IMR-90 (cell line): ENCODE measurements around the gene ZNRD2. TPM values are rescaled to one million over a fixed set of nuclear protein-coding genes. Genes with fewer than 3 reads are reported as not detected.

Source experiments
- ATAC-seq: fragments of 200-7000 bp; cut with Tn5 transposase; 2 replicates; pipeline ENCODE4 v1.9.1; 2020; ENCODE audit warnings: low read depth, mild to moderate bottlenecking, moderate library complexity
- BruUV-seq: library from RNA; stranded (reverse); fragments of 400-500 nt; replicated peaks from 2 replicates; lab custom pipeline; 2021; lab: Mats Ljungman, UMichigan
- CTCF ChIA-PET: fragments of 300-600 bp; formaldehyde crosslinking; extraction: SDS; loops from one replicate; lab custom pipeline; 2021; ENCODE audit warnings: antibody characterized with exemption; lab: Yijun Ruan, JAX
- POLR2A ChIA-PET: fragments of 300-600 bp; sonication (Branson Sonifier 250); formaldehyde crosslinking; loops from one replicate; lab custom pipeline; 2022; ENCODE audit warnings: antibody characterized with exemption; ENCODE audit not compliant: unreplicated experiment; lab: Charles Lee
- DNase-seq: peaks from one replicate; pipeline ENCODE4 v3.0.0; 2013
- H2AFZ ChIP-seq: replicated peaks from 2 replicates; pipeline ENCODE3; 2013; ENCODE audit warnings: low read length, mild to moderate bottlenecking; ENCODE audit not compliant: poor library complexity
- H2AK5ac ChIP-seq: 2 replicates; pipeline ENCODE4 v1.6.1; 2013; ENCODE audit warnings: low read depth, low read length, inconsistent platforms
- H2AK9ac ChIP-seq: replicated peaks from 2 replicates; pipeline ENCODE3; 2013; ENCODE audit warnings: mild to moderate bottlenecking, low read depth, low read length, moderate library complexity; ENCODE audit not compliant: poor library complexity
- H2BK120ac ChIP-seq: 2 replicates; pipeline ENCODE4 v1.6.1; 2013; ENCODE audit warnings: low read depth, low read length, inconsistent platforms
- H2BK15ac ChIP-seq: 3 replicates; pipeline ENCODE4 v1.6.1; 2013; ENCODE audit warnings: low read depth, low read length, inconsistent platforms
- H2BK20ac ChIP-seq: 2 replicates; pipeline ENCODE4 v1.6.1; 2013; ENCODE audit warnings: low read depth, mild to moderate bottlenecking, inconsistent platforms, low read length, moderate library complexity
- H2BK5ac ChIP-seq: 2 replicates; pipeline ENCODE4 v1.6.1; 2013; ENCODE audit warnings: mild to moderate bottlenecking, low read depth, low read length, inconsistent platforms; ENCODE audit not compliant: poor library complexity, severe bottlenecking
- H3K14ac ChIP-seq: replicated peaks from 2 replicates; pipeline ENCODE4 v1.6.1; 2013; ENCODE audit warnings: low read depth, low read length, inconsistent platforms
- H3K18ac ChIP-seq: 2 replicates; pipeline ENCODE4 v1.6.1; 2013; ENCODE audit warnings: low read depth, low read length, control low read depth
- H3K23ac ChIP-seq: 2 replicates; pipeline ENCODE4 v1.6.1; 2013; ENCODE audit warnings: low read depth, low read length, inconsistent platforms
- H3K27ac ChIP-seq: 2 replicates; pipeline ENCODE4 v1.5.1; 2013; ENCODE audit warnings: mild to moderate bottlenecking, control low read depth, low read length; ENCODE audit not compliant: insufficient read depth
- H3K27me3 ChIP-seq: 2 replicates; pipeline ENCODE4 v1.6.1; 2013; ENCODE audit warnings: low read length; ENCODE audit not compliant: control insufficient read depth, insufficient read depth
- H3K36me3 ChIP-seq: 2 replicates; pipeline ENCODE4 v1.6.1; 2013; ENCODE audit warnings: low read length, mixed read lengths; ENCODE audit not compliant: control insufficient read depth, insufficient read depth
- H3K4ac ChIP-seq: 2 replicates; pipeline ENCODE4 v1.6.1; 2013; ENCODE audit warnings: low read depth, low read length, inconsistent platforms
- H3K4me1 ChIP-seq: 2 replicates; pipeline ENCODE4 v1.6.1; 2013; ENCODE audit warnings: low read length, mixed read lengths; ENCODE audit not compliant: control insufficient read depth, insufficient read depth
- H3K4me2 ChIP-seq: 2 replicates; pipeline ENCODE4 v1.6.1; 2013; ENCODE audit warnings: low read depth, mild to moderate bottlenecking, control low read depth, low read length, moderate library complexity
- H3K4me3 ChIP-seq: 2 replicates; pipeline ENCODE4 v1.5.1; 2013; ENCODE audit warnings: low read depth, mild to moderate bottlenecking, control low read depth, low read length, moderate library complexity; ENCODE audit not compliant: insufficient read depth
- H3K56ac ChIP-seq: 2 replicates; pipeline ENCODE4 v1.6.1; 2013; ENCODE audit warnings: low read length, inconsistent platforms; ENCODE audit not compliant: insufficient read depth; ENCODE audit errors: extremely low read depth
- H3K79me1 ChIP-seq, 2 experiments: 2 replicates each; pipeline ENCODE4 v1.6.1; 2013; ENCODE audit warnings: low read length in 2 of 2, inconsistent platforms in 1 of 2, low read depth in 1 of 2
- H3K9ac ChIP-seq: 2 replicates; pipeline ENCODE4 v1.6.1; 2013; ENCODE audit warnings: low read depth, low read length, control low read depth
- H3K9me1 ChIP-seq: 2 replicates; pipeline ENCODE4 v1.6.1; 2013; ENCODE audit warnings: low read length, inconsistent platforms; ENCODE audit not compliant: insufficient read depth
- H3K9me3 ChIP-seq: 2 replicates; pipeline ENCODE4 v1.6.1; 2013; ENCODE audit warnings: low read length; ENCODE audit not compliant: control insufficient read depth, insufficient read depth
- H4K20me1 ChIP-seq: 2 replicates; pipeline ENCODE4 v1.6.1; 2013; ENCODE audit warnings: low read length, inconsistent platforms; ENCODE audit not compliant: insufficient read depth
- H4K5ac ChIP-seq: 2 replicates; pipeline ENCODE4 v1.6.1; 2013; ENCODE audit warnings: mild to moderate bottlenecking, low read depth, low read length, control low read depth
- H4K8ac ChIP-seq, 2 experiments: 2 replicates each; pipeline ENCODE4 v1.6.1; 2013; ENCODE audit warnings: low read depth in 2 of 2, low read length in 2 of 2, control low read depth in 1 of 2, inconsistent platforms in 1 of 2
- H4K91ac ChIP-seq: 2 replicates; pipeline ENCODE4 v1.6.1; 2013; ENCODE audit warnings: low read depth, low read length, inconsistent platforms; ENCODE audit not compliant: insufficient read depth
- CEBPB ChIP-seq: IDR thresholded peaks from 2 replicates; pipeline ENCODE4 v1.6.1; 2012; ENCODE audit warnings: low read depth, low read length, improper control_type of control experiment
- CHD1 ChIP-seq: IDR thresholded peaks from 2 replicates; pipeline ENCODE4 v1.6.1; 2012; ENCODE audit warnings: low read depth, low read length, improper control_type of control experiment
- FOS ChIP-seq: fragments of 150-350 bp; IDR thresholded peaks from 2 replicates; pipeline ENCODE4 v1.6.1; 2016; ENCODE audit warnings: low read depth, low read length
- MXI1 ChIP-seq: IDR thresholded peaks from 2 replicates; pipeline ENCODE4 v1.6.1; 2012; ENCODE audit warnings: low read depth, mild to moderate bottlenecking, low read length, moderate library complexity, borderline replicate concordance
- RAD21 ChIP-seq: IDR thresholded peaks from 2 replicates; pipeline ENCODE4 v1.6.1; 2012; ENCODE audit warnings: low read length, improper control_type of control experiment
- USF2 ChIP-seq: fragments of 150-350 bp; IDR thresholded peaks from 2 replicates; pipeline ENCODE4 v1.6.1; 2017; ENCODE audit warnings: mild to moderate bottlenecking, antibody characterized with exemption, low read length, low read depth
- WGBS, 2 experiments: methylation state at CpG; one replicate each; pipeline versions ENCODE4 v1.1.5 to v1.1.7; 2013; ENCODE audit warnings: missing lambda C conversion rate in 2 of 2; ENCODE audit not compliant: insufficient read length in 1 of 2; ENCODE audit errors: extremely low coverage in 2 of 2; 5-methylcytosine and 5-hydroxymethylcytosine counted together
- dilution Hi-C: fragments of 300-500 bp; cut with HindIII; formaldehyde crosslinking; loops from one replicate; pipeline ENCODE4 v1.14.3; 2018; ENCODE audit warnings: low sequenced_read_pairs; ENCODE audit not compliant: unreplicated experiment
- in situ Hi-C: fragments of 300-500 bp; cut with MboI; formaldehyde crosslinking; loops from 3 replicates; pipeline ENCODE4 v1.14.3; 2019; ENCODE audit warnings: low sequenced_read_pairs, inconsistent platforms, mixed read lengths
- intact Hi-C: fragments of 100-400 bp; cut with micrococcal nuclease; formaldehyde crosslinking; loops from 2 replicates; pipeline ENCODE4 v1.10.0; 2022
- polyA plus RNA-seq, 3 experiments: library from polyadenylated mRNA; depleted of rRNA; stranded (reverse); fragments of >200 nt; gene quantifications; 2 replicates each; pipeline ENCODE4 v1.2.3, GENCODE V29; 2012; ENCODE audit warnings: low replicate concordance in 1 of 3
- total RNA-seq: library from RNA; depleted of rRNA; stranded (reverse); fragments of >200 nt; gene quantifications from 2 replicates; pipeline ENCODE4 v1.2.3, GENCODE V29; 2012

Gene ZNRD2
- total and polyA plus RNA-seq, 2 of the 4 experiments (the other 2 are of a cell fraction): 75.6 to 90.3 TPM

DNA sequence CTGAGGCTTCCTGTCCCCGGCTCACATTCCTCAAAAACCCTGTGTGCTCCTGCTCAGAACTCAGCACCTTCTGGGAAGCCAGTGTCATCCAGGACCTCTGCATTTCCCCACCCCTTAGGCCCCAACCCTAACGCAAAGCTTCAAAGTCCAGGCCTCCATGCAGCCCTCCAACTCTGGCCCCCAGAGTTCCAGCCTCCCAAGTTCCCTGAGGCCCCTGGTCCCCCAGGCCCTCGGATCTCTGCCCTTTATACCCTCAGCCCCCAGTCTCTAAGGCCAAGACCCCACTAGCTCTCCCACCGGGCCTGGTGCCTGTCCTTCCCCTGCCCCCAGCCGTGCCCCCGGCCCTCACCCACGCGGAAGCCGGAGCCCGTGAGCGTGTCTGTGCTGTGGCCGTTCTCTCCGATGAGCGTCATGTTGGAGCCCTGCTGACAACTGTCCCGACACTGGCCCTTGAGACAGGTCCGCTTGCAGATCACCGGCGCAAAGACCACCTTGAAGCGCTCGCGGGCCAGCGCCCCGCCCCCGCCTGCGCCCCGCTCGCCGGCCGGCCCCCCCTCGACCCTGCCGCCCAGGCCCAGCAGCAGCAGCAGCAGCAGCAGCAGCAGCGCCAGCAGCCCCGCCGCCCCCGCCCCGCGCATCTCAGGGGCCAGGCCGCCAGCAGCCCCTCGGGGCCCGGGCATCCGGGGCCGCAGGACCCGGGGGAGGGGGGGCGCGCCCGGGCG, 12.8 kb upstream of the ZNRD2 start:
- ATAC-seq (peak; percentile 16), DNase-seq (no peak)
- intact Hi-C loops (loop anchor here (1.0 to 2.0 kb wide), 2 partner anchors 13 to 17 kb away; partner anchors contain the start of gene ZNRD2), in situ Hi-C loops (no loop called here), dilution Hi-C loops (no loop called here)
- H3K79me1 ChIP-seq: peaks cover 16 to 45% of the 10 kb centered on the region in 2 experiments; a peak in 3 of 4 replicates
- no TSS peak for BruUV-seq
- peak overlapping the region; percentile 7 for H3K18ac ChIP-seq
- peak overlapping the region; percentile 79 for H2AFZ ChIP-seq
- H2BK120ac ChIP-seq: peak overlapping the region; percentile 7; the same call in 1 of the 2 replicates
- peak overlapping the region; percentile 78 for H3K27ac ChIP-seq
- peak overlapping the region; percentile 39 for H4K5ac ChIP-seq
- H3K9me1 ChIP-seq: peaks cover 25% of the 10 kb centered on the region
- peak overlapping the region; percentile 81 for H3K4me2 ChIP-seq
- peak overlapping the region; percentile 97 for H2AK9ac ChIP-seq
- peak overlapping the region; percentile 74 for H3K4me3 ChIP-seq
- WGBS, 2 experiments: 4% methylated on average over 21 of the region's 47 CpGs; no CpG with 5 or more reads in 1 of the 2 experiments
- H3K23ac ChIP-seq: peak overlapping the region; percentile 18
- no peaks in the 10 kb centered on the region for H3K9me3 ChIP-seq
- H3K56ac ChIP-seq: no peak overlapping the region
- no peak overlapping the region for H2BK20ac ChIP-seq
- ChIA-PET CTCF (no interaction called here), POLR2A (no interaction called here)
- peak overlapping the region; percentile 87; the same call in 1 of the 2 replicates for H4K91ac ChIP-seq
- H4K20me1 ChIP-seq: peaks cover 12% of the 10 kb centered on the region
- TF ChIP-seq CHD1 (no peak), USF2 (no peak), RAD21 (no peak), MXI1 (no peak), CEBPB (no peak), FOS (no peak)
- peaks cover 4% of the 10 kb centered on the region; the same call in 1 of the 2 replicates for H3K36me3 ChIP-seq
- H3K4ac ChIP-seq: peak overlapping the region; percentile 63
- peak overlapping the region; percentile 72 for H2BK5ac ChIP-seq
- H4K8ac ChIP-seq: peak overlapping the region; percentile 39 to 87; a peak in 1 of 4 replicates
- peak overlapping the region; percentile 41 for H2AK5ac ChIP-seq
- H2BK15ac ChIP-seq: peak overlapping the region; percentile 32; the same call in 1 of the 3 replicates
- H3K27me3 ChIP-seq: no peaks in the 10 kb centered on the region
- H3K4me1 ChIP-seq: peaks cover 43% of the 10 kb centered on the region
- H3K9ac ChIP-seq: peak overlapping the region; percentile 71
- H3K14ac ChIP-seq: peak overlapping the region; percentile 34
